SK-N-SH (cell line): Measurements from ENCODE around the gene CCDC87. TPM values are rescaled to one million over a fixed set of nuclear protein-coding genes. Genes with fewer than 3 reads are reported as not detected.

Experiments used
- CTCF ChIA-PET: fragments of 300-600, 350-600 bp; formaldehyde crosslinking; extraction: SDS; loops from one replicate; lab custom pipeline; 2021; lab: Yijun Ruan, JAX
- POLR2A ChIA-PET: fragments of 350-600 bp; sonication (Branson Sonifier 250); formaldehyde crosslinking; extraction: SDS; loops from one replicate; lab custom pipeline; 2020; ENCODE audit warnings: antibody characterized with exemption, inconsistent platforms; lab: Yijun Ruan, JAX
- DNase-seq: peaks from one replicate; pipeline ENCODE4 v3.0.0; 2012
- H2AFZ ChIP-seq: fragments of 200-600 bp; sonication (generic); 2 replicates; pipeline ENCODE4 v1.8.1; 2016; ENCODE audit warnings: antibody characterized with exemption, mild to moderate bottlenecking, low read depth
- H3F3A ChIP-seq: fragments of 200-600 bp; sonication (generic); replicated peaks from 2 replicates; pipeline ENCODE3; 2016; ENCODE audit warnings: antibody characterized with exemption, mild to moderate bottlenecking; ENCODE audit not compliant: insufficient read depth
- H3K27ac ChIP-seq, 2 experiments: fragments of 200-500 bp in 1 of 2; fragments of 200-600 bp in 1 of 2; sonication (Bioruptor generic) in 1 of 2; sonication (generic), shearing (Covaris generic) in 1 of 2; 2 replicates each; pipeline versions ENCODE4 v1.5.1 to v1.6.1; 2014 to 2016; ENCODE audit warnings: low read depth in 2 of 2, inconsistent platforms in 1 of 2, low read length in 1 of 2, mild to moderate bottlenecking in 1 of 2, mixed read lengths in 1 of 2
- H3K27me3 ChIP-seq: fragments of 200-600 bp; sonication (generic), shearing (Covaris generic); 2 replicates; pipeline ENCODE4 v1.6.1; 2016; ENCODE audit warnings: mixed run types; ENCODE audit not compliant: insufficient read depth
- H3K36me3 ChIP-seq, 2 experiments: fragments of 200-500 bp in 1 of 2; fragments of 200-600 bp in 1 of 2; sonication (Bioruptor generic) in 1 of 2; sonication (generic) in 1 of 2; replicated peaks in 1 of 2; 2 replicates each; pipeline versions ENCODE3 to v1.5.1; 2014 to 2016; ENCODE audit warnings: low read length in 1 of 2, mild to moderate bottlenecking in 1 of 2; ENCODE audit not compliant: insufficient read depth in 2 of 2, control insufficient read depth in 1 of 2
- H3K4me1 ChIP-seq, 2 experiments: fragments of 200-500 bp in 1 of 2; fragments of 200-600 bp in 1 of 2; sonication (Bioruptor generic) in 1 of 2; sonication (generic), shearing (Covaris generic) in 1 of 2; 2 replicates each; pipeline versions ENCODE4 v1.5.1 to v1.6.1; 2014 to 2016; ENCODE audit warnings: low read depth in 1 of 2, low read length in 1 of 2, mixed run types in 1 of 2; ENCODE audit not compliant: insufficient read depth in 2 of 2, control insufficient read depth in 1 of 2
- H3K4me2 ChIP-seq: fragments of 200-600 bp; sonication (generic), shearing (Covaris generic); 2 replicates; pipeline ENCODE4 v1.6.1; 2017; ENCODE audit warnings: mixed run types
- H3K4me3 ChIP-seq, 2 experiments: fragments of 200-500 bp in 1 of 2; fragments of 200-600 bp in 1 of 2; sonication (Bioruptor generic) in 1 of 2; sonication (generic), shearing (Covaris generic) in 1 of 2; 2 replicates each; pipeline versions ENCODE4 v1.5.1 to v1.8.1; 2014 to 2016; ENCODE audit warnings: low read depth in 2 of 2, inconsistent platforms in 1 of 2, low read length in 1 of 2, mild to moderate bottlenecking in 1 of 2, mixed read lengths in 1 of 2, moderate library complexity in 1 of 2
- H3K79me2 ChIP-seq: fragments of 200-600 bp; sonication (generic); 2 replicates; pipeline ENCODE4 v1.8.1; 2017; ENCODE audit warnings: mild to moderate bottlenecking; ENCODE audit not compliant: insufficient read depth
- H3K9ac ChIP-seq: fragments of 200-600 bp; sonication (generic); 2 replicates; pipeline ENCODE4 v1.6.1; 2017; ENCODE audit warnings: mixed run types
- H3K9me2 ChIP-seq: fragments of 200-600 bp; sonication (generic); 2 replicates; pipeline ENCODE4 v1.6.1; 2017; ENCODE audit warnings: mixed run types
- H3K9me3 ChIP-seq: fragments of 200-600 bp; sonication (generic); 2 replicates; pipeline ENCODE4 v1.6.1; 2017; ENCODE audit warnings: mixed run types, mild to moderate bottlenecking, moderate library complexity
- H4K20me1 ChIP-seq: fragments of 200-600 bp; sonication (generic); 2 replicates; pipeline ENCODE4 v1.6.1; 2017; ENCODE audit warnings: mild to moderate bottlenecking, mixed run types; ENCODE audit not compliant: insufficient read depth
- CHD2 ChIP-seq: fragments of 150-350 bp; IDR thresholded peaks from 2 replicates; pipeline ENCODE4 v1.6.1; 2018; ENCODE audit warnings: low read length; ENCODE audit not compliant: partially characterized antibody
- ELF1 ChIP-seq: IDR thresholded peaks from 2 replicates; pipeline ENCODE4 v1.4.0; 2012
- EP300 ChIP-seq, 2 experiments: IDR thresholded peaks; 2 replicates each; pipeline versions ENCODE4 v1.4.0 to v1.6.1; 2012; ENCODE audit warnings: borderline replicate concordance in 1 of 2, low read depth in 1 of 2, low read length in 1 of 2
- EZH2phosphoT487 ChIP-seq: fragments of 200-600 bp; sonication (generic); IDR thresholded peaks from 2 replicates; pipeline ENCODE4 v1.6.1; 2017; ENCODE audit warnings: low read depth, mixed run types, mild to moderate bottlenecking, antibody characterized with exemption, moderate library complexity, borderline replicate concordance
- FOSL2 ChIP-seq: IDR thresholded peaks from 2 replicates; pipeline ENCODE4 v1.4.0; 2012; ENCODE audit warnings: low read depth, mild to moderate bottlenecking, moderate library complexity, borderline replicate concordance
- FOXJ3 ChIP-seq: sonication (generic); formaldehyde crosslinking; IDR thresholded peaks from 2 replicates; pipeline ENCODE4 v1.5.1; 2020; ENCODE audit warnings: mild to moderate bottlenecking, missing genetic modification reagents
- FOXM1 ChIP-seq: IDR thresholded peaks from 2 replicates; pipeline ENCODE4 v1.4.0; 2012; ENCODE audit warnings: low read depth, mild to moderate bottlenecking
- GATA2 ChIP-seq: sonication (generic); formaldehyde crosslinking; IDR thresholded peaks from 2 replicates; pipeline ENCODE4 v1.5.0; 2020; ENCODE audit warnings: mild to moderate bottlenecking, missing genetic modification reagents
- IRF3 ChIP-seq: fragments of 150-350 bp; IDR thresholded peaks from 2 replicates; pipeline ENCODE4 v1.6.1; 2016; ENCODE audit warnings: mild to moderate bottlenecking, low read depth, low read length
- JUND ChIP-seq: IDR thresholded peaks from 2 replicates; pipeline ENCODE4 v1.4.0; 2012
- MAX ChIP-seq: IDR thresholded peaks from 2 replicates; pipeline ENCODE4 v1.4.0; 2012; ENCODE audit warnings: low read depth
- MXI1 ChIP-seq: IDR thresholded peaks from 2 replicates; pipeline ENCODE4 v1.6.1; 2012; ENCODE audit warnings: mild to moderate bottlenecking, low read depth, low read length, improper control_type of control experiment
- NRF1 ChIP-seq: IDR thresholded peaks from 2 replicates; pipeline ENCODE4 v1.6.1; 2012; ENCODE audit warnings: low read depth, mild to moderate bottlenecking, low read length
- POLR2AphosphoS5 ChIP-seq: IDR thresholded peaks from 2 replicates; pipeline ENCODE4 v1.6.1; 2012; ENCODE audit warnings: low read depth, low read length
- RAD21 ChIP-seq: IDR thresholded peaks from 2 replicates; pipeline ENCODE4 v1.6.1; 2012; ENCODE audit warnings: mild to moderate bottlenecking, low read length
- RCOR1 ChIP-seq: fragments of 150-350 bp; IDR thresholded peaks from 2 replicates; pipeline ENCODE4 v1.6.1; 2017; ENCODE audit warnings: antibody characterized with exemption, low read length
- TEAD4 ChIP-seq: IDR thresholded peaks from 2 replicates; pipeline ENCODE4 v1.4.0; 2012; ENCODE audit warnings: mild to moderate bottlenecking, borderline replicate concordance; ENCODE audit not compliant: insufficient read depth
- USF2 ChIP-seq: fragments of 150-350 bp; IDR thresholded peaks from 2 replicates; pipeline ENCODE4 v1.6.1; 2017; ENCODE audit warnings: antibody characterized with exemption, low read length, low read depth, borderline replicate concordance
- YY1 ChIP-seq: IDR thresholded peaks from 2 replicates; pipeline ENCODE4 v1.4.0; 2012; ENCODE audit warnings: low read depth, mild to moderate bottlenecking
- ZBTB33 ChIP-seq: IDR thresholded peaks from 2 replicates; pipeline ENCODE4 v1.4.0; 2012; ENCODE audit warnings: low read depth, borderline replicate concordance
- WGBS: methylation state at CpG from one replicate; pipeline ENCODE4 v1.1.6; 2017; ENCODE audit warnings: low lambda C conversion rate; 5-methylcytosine and 5-hydroxymethylcytosine counted together
- polyA plus RNA-seq, 3 experiments: library from polyadenylated mRNA; depleted of rRNA; stranded (reverse); fragments of >200 nt; gene quantifications; 2 replicates each; pipeline ENCODE4 v1.2.3, GENCODE V29; 2012

CCDC87 gene
- polyA plus RNA-seq, 1 of the 3 experiments (the other 2 are of a cell fraction), result 0.21 TPM

GRCh38 chr11:66557733-66558326, 35.0 kb downstream of the CCDC87 start:
- Histone ChIP-seq H3K4me2 (no peak overlapping the region), H3K27me3 (no peaks in the 10 kb centered on the region), H3K79me2 (no peaks in the 10 kb centered on the region), H3K9me3 (no peaks in the 10 kb centered on the region), H4K20me1 (no peaks in the 10 kb centered on the region), H3K4me3 (no peak overlapping the region), H3F3A (no peaks in the 10 kb centered on the region), H3K9me2 (no peaks in the 10 kb centered on the region), H3K4me1 (no peaks in the 10 kb centered on the region; a peak in 1 of 4 replicates), H3K27ac (no peak overlapping the region), H3K9ac (no peak overlapping the region), H2AFZ (no peak overlapping the region), H3K36me3 (no peaks in the 10 kb centered on the region)
- TF ChIP-seq YY1, result no peak
- no peak for TF ChIP-seq USF2
- TF ChIP-seq GATA2 (CRISPR knock-in tag), result no peak
- TF ChIP-seq RCOR1, result no peak
- no peak for TF ChIP-seq POLR2AphosphoS5
- no peak for TF ChIP-seq NRF1
- no peak for TF ChIP-seq IRF3
- TF ChIP-seq TEAD4, result no peak
- no peak for TF ChIP-seq FOXM1
- TF ChIP-seq MXI1, result no peak
- TF ChIP-seq EP300 (IDR thresholded peaks at IDR 0.05; ENCODE audit: borderline replicate concordance in 1 of 2, low read depth in 1 of 2, low read length in 1 of 2), result no peak
- no peak for TF ChIP-seq FOSL2
- no peak for TF ChIP-seq ZBTB33
- TF ChIP-seq JUND, result no peak
- TF ChIP-seq EZH2phosphoT487, result no peak
- TF ChIP-seq MAX, result no peak
- no peak for TF ChIP-seq RAD21
- TF ChIP-seq ELF1, result no peak
- no peak for TF ChIP-seq FOXJ3
- no peak for TF ChIP-seq CHD2
- no peak for DNase-seq
- ChIA-PET POLR2A (no interaction called here), CTCF (interaction anchor here (1.2 kb wide), 1 partner anchor 9 kb away, joined by 3 read pairs; no protein-coding TSS in a partner anchor)
- WGBS, result 86% methylated on average over 8 of the region's 24 CpGs
